H9 (cell line): ENCODE data around the gene HSPG2. TPM values are rescaled to one million over a fixed set of nuclear protein-coding genes. Genes with fewer than 3 reads are reported as not detected.

Source experiments
- DNase-seq: peaks from one replicate; pipeline ENCODE4 v3.0.0-alpha.2; 2017
- H2AFZ ChIP-seq: one replicate; pipeline ENCODE4 v1.6.1; 2013; ENCODE audit warnings: mild to moderate bottlenecking, low read length, control low read depth, moderate library complexity
- H2AK5ac ChIP-seq: 2 replicates; pipeline ENCODE4 v1.6.1; 2013; ENCODE audit warnings: low read length, control low read depth, mixed read lengths; ENCODE audit not compliant: insufficient read length
- H2BK120ac ChIP-seq: one replicate; pipeline ENCODE4 v1.6.1; 2013; ENCODE audit warnings: low read depth, mild to moderate bottlenecking, low read length, control low read depth, inconsistent platforms; ENCODE audit not compliant: poor library complexity, severe bottlenecking
- H2BK12ac ChIP-seq: 2 replicates; pipeline ENCODE4 v1.6.1; 2013; ENCODE audit warnings: low read length, control low read depth, mixed read lengths, low read depth; ENCODE audit not compliant: insufficient read length
- H2BK15ac ChIP-seq: 2 replicates; pipeline ENCODE4 v1.6.1; 2013; ENCODE audit warnings: low read depth, low read length, control low read depth
- H2BK20ac ChIP-seq: one replicate; pipeline ENCODE4 v1.6.1; 2013; ENCODE audit warnings: low read depth, mild to moderate bottlenecking, low read length, control low read depth, inconsistent platforms; ENCODE audit not compliant: poor library complexity, severe bottlenecking
- H2BK5ac ChIP-seq: 2 replicates; pipeline ENCODE4 v1.6.1; 2013; ENCODE audit warnings: low read length, control low read depth, mixed read lengths; ENCODE audit not compliant: insufficient read length
- H3K14ac ChIP-seq: 2 replicates; pipeline ENCODE4 v1.6.1; 2013; ENCODE audit warnings: low read length, control low read depth; ENCODE audit not compliant: insufficient read depth
- H3K18ac ChIP-seq: 2 replicates; pipeline ENCODE4 v1.6.1; 2013; ENCODE audit warnings: low read depth, mild to moderate bottlenecking, mixed read lengths, low read length, control low read depth; ENCODE audit not compliant: insufficient read length
- H3K23ac ChIP-seq: 2 replicates; pipeline ENCODE4 v1.6.1; 2013; ENCODE audit warnings: low read length, control low read depth, mixed read lengths, low read depth; ENCODE audit not compliant: insufficient read length
- H3K23me2 ChIP-seq: 2 replicates; pipeline ENCODE4 v1.6.1; 2013; ENCODE audit warnings: low read depth, mild to moderate bottlenecking, mixed read lengths, low read length, control low read depth; ENCODE audit not compliant: insufficient read length, poor library complexity, severe bottlenecking
- H3K27ac ChIP-seq: 2 replicates; pipeline ENCODE4 v1.5.1; 2013; ENCODE audit warnings: low read length, control low read depth, mixed read lengths, low read depth; ENCODE audit not compliant: insufficient read length
- H3K27me3 ChIP-seq: 2 replicates; pipeline ENCODE4 v1.6.1; 2013; ENCODE audit warnings: low read length, control low read depth, inconsistent platforms; ENCODE audit not compliant: insufficient read depth
- H3K4ac ChIP-seq: 2 replicates; pipeline ENCODE4 v1.6.1; 2013; ENCODE audit warnings: low read depth, mild to moderate bottlenecking, control low read depth, inconsistent platforms, low read length, moderate library complexity
- H3K4me1 ChIP-seq: 2 replicates; pipeline ENCODE4 v1.6.1; 2013; ENCODE audit warnings: low read length, control low read depth, inconsistent platforms; ENCODE audit not compliant: insufficient read depth
- H3K4me2 ChIP-seq: 2 replicates; pipeline ENCODE4 v1.6.1; 2013; ENCODE audit warnings: low read length, control low read depth, mixed read lengths; ENCODE audit not compliant: insufficient read length, insufficient read depth
- H3K56ac ChIP-seq: 2 replicates; pipeline ENCODE4 v1.6.1; 2013; ENCODE audit warnings: low read depth, mild to moderate bottlenecking, mixed read lengths, low read length, control low read depth; ENCODE audit not compliant: insufficient read length
- H3K79me1 ChIP-seq: 2 replicates; pipeline ENCODE4 v1.6.1; 2013; ENCODE audit warnings: low read depth, mild to moderate bottlenecking, moderate library complexity, low read length, control low read depth, inconsistent platforms; ENCODE audit not compliant: insufficient read depth, poor library complexity, severe bottlenecking
- H3K79me2 ChIP-seq: 2 replicates; pipeline ENCODE4 v1.6.1; 2013; ENCODE audit warnings: low read length, control low read depth, inconsistent platforms; ENCODE audit not compliant: insufficient read depth
- H3K9ac ChIP-seq: 2 replicates; pipeline ENCODE4 v1.6.1; 2013; ENCODE audit warnings: low read length, control low read depth, mixed read lengths; ENCODE audit not compliant: insufficient read length; ENCODE audit errors: extremely low read depth
- H3K9me3 ChIP-seq: one replicate; pipeline ENCODE4 v1.6.1; 2013; ENCODE audit warnings: low read depth, low read length, inconsistent platforms; ENCODE audit not compliant: control insufficient read depth
- H3T11ph ChIP-seq: one replicate; pipeline ENCODE4 v1.6.1; 2013; ENCODE audit warnings: mild to moderate bottlenecking, low read length, control low read depth, inconsistent platforms
- H4K20me1 ChIP-seq: one replicate; pipeline ENCODE4 v1.6.1; 2013; ENCODE audit not compliant: control insufficient read depth, insufficient read length, insufficient read depth
- H4K5ac ChIP-seq: 2 replicates; pipeline ENCODE4 v1.6.1; 2013; ENCODE audit warnings: low read depth, mild to moderate bottlenecking, mixed read lengths, low read length, control low read depth; ENCODE audit not compliant: insufficient read length
- H4K8ac ChIP-seq: replicated peaks from 2 replicates; pipeline ENCODE4 v1.6.1; 2013; ENCODE audit warnings: low read length, control low read depth, mixed read lengths, low read depth; ENCODE audit not compliant: insufficient read length
- H4K91ac ChIP-seq: 2 replicates; pipeline ENCODE4 v1.6.1; 2013; ENCODE audit warnings: low read depth, mild to moderate bottlenecking, moderate library complexity, mixed read lengths, low read length, control low read depth; ENCODE audit not compliant: insufficient read length
- H3K27ac Mint-ChIP-seq, 3 experiments: 2 replicates in 2 of 3; 3 replicates in 1 of 3; pipeline ENCODE4 v1.8.0; 2020 to 2021; ENCODE audit warnings: mixed read lengths in 3 of 3, mild to moderate bottlenecking in 1 of 3, moderate library complexity in 1 of 3
- H3K27me3 Mint-ChIP-seq: 2 replicates; pipeline ENCODE4 v1.8.0; 2021; ENCODE audit warnings: low read depth, mild to moderate bottlenecking, moderate library complexity, mixed read lengths
- H3K36me3 Mint-ChIP-seq, 3 experiments: 2 replicates in 2 of 3; 3 replicates in 1 of 3; pipeline ENCODE4 v1.8.0; 2020 to 2021; ENCODE audit warnings: low read depth in 3 of 3, mixed read lengths in 3 of 3; ENCODE audit not compliant: insufficient read depth in 1 of 3
- H3K4me1 Mint-ChIP-seq, 2 experiments: 2 replicates each; pipeline ENCODE4 v1.8.0; 2020; ENCODE audit warnings: mixed read lengths in 2 of 2
- H3K4me3 Mint-ChIP-seq, 2 experiments: 2 replicates in 1 of 2; 3 replicates in 1 of 2; pipeline ENCODE4 v1.8.0; 2020 to 2021; ENCODE audit warnings: mild to moderate bottlenecking in 2 of 2, mixed read lengths in 2 of 2, moderate library complexity in 1 of 2
- H3K9me3 Mint-ChIP-seq, 2 experiments: 2 replicates in 1 of 2; 3 replicates in 1 of 2; pipeline ENCODE4 v1.8.0; 2020; ENCODE audit warnings: mild to moderate bottlenecking in 2 of 2, mixed read lengths in 2 of 2, moderate library complexity in 1 of 2
- CTCF ChIP-seq: fragments of 200-600 bp; sonication (generic); conservative IDR thresholded peaks from 3 replicates; pipeline ENCODE4 v1.8.0; 2021; ENCODE audit warnings: antibody characterized with exemption, mild to moderate bottlenecking
- WGBS: extraction: QIAGEN DNeasy Blood & Tissue Kit; methylation state at CpG from one replicate; pipeline ENCODE4 v1.1.7; 2013; ENCODE audit warnings: missing lambda C conversion rate, low lambda C conversion rate, mixed read lengths; ENCODE audit not compliant: insufficient read length; ENCODE audit errors: extremely low coverage; 5-methylcytosine and 5-hydroxymethylcytosine counted together
- total RNA-seq: library from RNA; stranded (reverse); gene quantifications from 2 replicates; pipeline ENCODE4 v1.2.1, GENCODE V29; 2021

Gene HSPG2
- total RNA-seq, 1 experiment from 2014 or later: 90.0 TPM

GRCh38 chr1:21774835-21775549, 162.1 kb downstream of the HSPG2 start:
- H3K79me1 ChIP-seq: peaks cover 7% of the 10 kb centered on the region
- H3K18ac ChIP-seq: no peak overlapping the region
- no peak overlapping the region for H3K9ac ChIP-seq
- H4K8ac ChIP-seq: no peak overlapping the region
- H3K14ac ChIP-seq: no peak overlapping the region
- no peak overlapping the region for H2BK20ac ChIP-seq
- no peaks in the 10 kb centered on the region for H3K9me3 ChIP-seq
- H4K5ac ChIP-seq: no peak overlapping the region
- no peak overlapping the region for H2BK12ac ChIP-seq
- H4K91ac ChIP-seq: no peak overlapping the region
- DNase-seq: no peak
- Mint-ChIP-seq H3K9me3 (peaks cover 5 to 11% of the 10 kb centered on the region in 2 experiments; a peak in 3 of 5 replicates), H3K27me3 (no peaks in the 10 kb centered on the region; the same call in 1 of the 2 replicates), H3K36me3 (peaks cover 7 to 14% (median 8%) of the 10 kb centered on the region in 3 experiments; a peak in 6 of 7 replicates), H3K27ac (no peak overlapping the region), H3K4me3 (no peak overlapping the region), H3K4me1 (peaks cover 0 to 2% of the 10 kb centered on the region in 2 experiments; a peak in 2 of 4 replicates)
- no peaks in the 10 kb centered on the region for H3K23me2 ChIP-seq
- H3K4me2 ChIP-seq: no peak overlapping the region
- H3K79me2 ChIP-seq: peaks cover 54% of the 10 kb centered on the region
- H2BK120ac ChIP-seq: no peak overlapping the region
- no peak overlapping the region for H3K56ac ChIP-seq
- H3K23ac ChIP-seq: no peak overlapping the region
- no peak overlapping the region for H2AK5ac ChIP-seq
- no peaks in the 10 kb centered on the region for H3K27me3 ChIP-seq
- H3K27ac ChIP-seq: no peak overlapping the region
- no peak overlapping the region for H2AFZ ChIP-seq
- no CpG with 5 or more reads among the region's 15 CpGs for WGBS
- no peak overlapping the region for H3T11ph ChIP-seq
- no peaks in the 10 kb centered on the region for H4K20me1 ChIP-seq
- TF ChIP-seq CTCF: no peak
- no peaks in the 10 kb centered on the region for H3K4me1 ChIP-seq
- H2BK5ac ChIP-seq: no peak overlapping the region
- H3K4ac ChIP-seq: no peak overlapping the region
- H2BK15ac ChIP-seq: no peak overlapping the region
